Measurements from ENCODE around the gene CNGA3.

The CNGA3 gene

GRCh38 chr2:98404556-98405250, 58.4 kb downstream of the CNGA3 start:
- CTCF ChIA-PET: interaction anchor here (0.9 kb wide), 1 partner anchor 11 kb away, joined by 3 read pairs; no protein-coding TSS in a partner anchor
- TF ChIP-seq SP7 (tag by site-specific recombination; IDR thresholded peaks at IDR 0.05) (no peak), WT1 (tag by site-specific recombination; IDR thresholded peaks at IDR 0.05) (no peak), TCF7L2 (IDR thresholded peaks at IDR 0.05; ENCODE audit: borderline replicate concordance, low read depth, low read length) (no peak), KLF1 (tag by site-specific recombination; IDR thresholded peaks at IDR 0.05) (no peak), HOXC10 (CRISPR knock-in tag; IDR thresholded peaks at IDR 0.05) (no peak), ZNF221 (tag by site-specific recombination; IDR thresholded peaks at IDR 0.05; ENCODE audit: borderline replicate concordance) (no peak), KLF17 (tag by site-specific recombination; IDR thresholded peaks at IDR 0.05) (no peak), ZFP69B (tag by site-specific recombination; IDR thresholded peaks at IDR 0.05) (no peak), ZNF174 (tag by site-specific recombination; IDR thresholded peaks at IDR 0.05) (no peak), MYNN (tag by site-specific recombination; IDR thresholded peaks at IDR 0.05; ENCODE audit: borderline replicate concordance) (no peak), ZNF248 (tag by site-specific recombination; IDR thresholded peaks at IDR 0.05) (no peak), ZNF529 (tag by site-specific recombination; IDR thresholded peaks at IDR 0.05; ENCODE audit: insufficient replicate concordance) (no peak), PRDM2 (tag by site-specific recombination; IDR thresholded peaks at IDR 0.05; ENCODE audit: borderline replicate concordance) (no peak), ZNF350 (tag by site-specific recombination; IDR thresholded peaks at IDR 0.05) (no peak), GLI2 (tag by site-specific recombination; IDR thresholded peaks at IDR 0.05; ENCODE audit: borderline replicate concordance, low read depth) (no peak), ZFP41 (tag by site-specific recombination; IDR thresholded peaks at IDR 0.05; ENCODE audit: borderline replicate concordance) (no peak)
- TF ChIP-seq, protein P1, sequence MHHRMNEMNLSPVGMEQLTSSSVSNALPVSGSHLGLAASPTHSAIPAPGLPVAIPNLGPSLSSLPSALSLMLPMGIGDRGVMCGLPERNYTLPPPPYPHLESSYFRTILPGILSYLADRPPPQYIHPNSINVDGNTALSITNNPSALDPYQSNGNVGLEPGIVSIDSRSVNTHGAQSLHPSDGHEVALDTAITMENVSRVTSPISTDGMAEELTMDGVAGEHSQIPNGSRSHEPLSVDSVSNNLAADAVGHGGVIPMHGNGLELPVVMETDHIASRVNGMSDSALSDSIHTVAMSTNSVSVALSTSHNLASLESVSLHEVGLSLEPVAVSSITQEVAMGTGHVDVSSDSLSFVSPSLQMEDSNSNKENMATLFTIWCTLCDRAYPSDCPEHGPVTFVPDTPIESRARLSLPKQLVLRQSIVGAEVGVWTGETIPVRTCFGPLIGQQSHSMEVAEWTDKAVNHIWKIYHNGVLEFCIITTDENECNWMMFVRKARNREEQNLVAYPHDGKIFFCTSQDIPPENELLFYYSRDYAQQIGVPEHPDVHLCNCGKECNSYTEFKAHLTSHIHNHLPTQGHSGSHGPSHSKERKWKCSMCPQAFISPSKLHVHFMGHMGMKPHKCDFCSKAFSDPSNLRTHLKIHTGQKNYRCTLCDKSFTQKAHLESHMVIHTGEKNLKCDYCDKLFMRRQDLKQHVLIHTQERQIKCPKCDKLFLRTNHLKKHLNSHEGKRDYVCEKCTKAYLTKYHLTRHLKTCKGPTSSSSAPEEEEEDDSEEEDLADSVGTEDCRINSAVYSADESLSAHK (tag by site-specific recombination; IDR thresholded peaks at IDR 0.05): no peak
- Histone ChIP-seq H3K9me3 (ENCODE audit: control insufficient read depth, insufficient read depth, low read depth, low read length) (no peaks in the 10 kb centered on the region), H3K27ac (ENCODE audit: extremely low read depth, low read depth, low read length) (no peak overlapping the region), H3K4me1 (ENCODE audit: control insufficient read depth, insufficient read depth, low read length) (no peaks in the 10 kb centered on the region), H3K4me3 (ENCODE audit: low read depth, low read length) (no peak overlapping the region), H3K36me3 (ENCODE audit: control insufficient read depth in 2 of 2, insufficient read depth in 1 of 2, low read length in 2 of 2) (no peaks in the 10 kb centered on the region)
- POLR2A ChIA-PET: no interaction called here
